Ascending aorta (tissue), 2 donors: ENCODE data around the gene GTF2A2. TPM values are rescaled to one million over a fixed set of nuclear protein-coding genes. Genes with fewer than 3 reads are reported as not detected.

Experiments
- DNase-seq, 2 donors: peaks; one replicate each; pipeline ENCODE4 v3.0.0-alpha.2; 2019; ENCODE audit warnings: low spot score in 2 of 2
- H3K27ac ChIP-seq, 2 donors: fragments of 200-600 bp; sonication (generic); one replicate each; pipeline ENCODE4 v1.5.1; 2016 to 2017; ENCODE audit warnings: mild to moderate bottlenecking in 1 of 2
- H3K27me3 ChIP-seq: fragments of 200-600 bp; sonication (generic); one replicate; pipeline ENCODE4 v1.5.1; 2017
- H3K36me3 ChIP-seq, 2 donors: fragments of 200-600 bp; sonication (generic); one replicate each; pipeline ENCODE4 v1.5.1; 2016
- H3K4me1 ChIP-seq, 2 donors: fragments of 200-600 bp; sonication (generic); one replicate each; pipeline ENCODE4 v1.5.1; 2016 to 2017; ENCODE audit warnings: mild to moderate bottlenecking in 1 of 2
- H3K4me3 ChIP-seq, 2 donors: fragments of 200-600 bp; sonication (generic); one replicate each; pipeline ENCODE4 v1.5.1; 2016 to 2017; ENCODE audit warnings: mild to moderate bottlenecking in 1 of 2
- H3K9me3 ChIP-seq, 2 donors: fragments of 200-600 bp; sonication (generic); one replicate each; pipeline ENCODE4 v1.5.1; 2016
- intact Hi-C: fragments of 100-400 bp; cut with DNase I; formaldehyde crosslinking; loops from one replicate; pipeline ENCODE4 v1.15.1; 2023
- total RNA-seq: library from RNA; depleted of rRNA; stranded (reverse); fragments of >200 nt; gene quantifications from one replicate; pipeline ENCODE4 v1.1.0, GENCODE V29; 2016
- TF ChIP-seq, protein P1 (sequence below), 3 experiments: fragments of 200-600 bp in 2 of 3; fragments of 450-650 bp in 1 of 3; sonication (generic) in 2 of 3; IDR thresholded peaks; one replicate each; pipeline ENCODE4 v1.5.1; 2016 to 2019; ENCODE audit warnings: antibody characterized with exemption in 3 of 3, mild to moderate bottlenecking in 1 of 3, moderate library complexity in 1 of 3

Gene GTF2A2
- total RNA-seq, 1 donor from 2014 or later = 1.4 TPM

GRCh38 chr15:59696332-59696731, 39.0 kb upstream of the GTF2A2 start:
- Histone ChIP-seq H3K36me3 (no peaks in the 10 kb centered on the region), H3K27me3 (no peaks in the 10 kb centered on the region), H3K27ac (no peak overlapping the region), H3K4me1 (no peaks in the 10 kb centered on the region), H3K9me3 (no peaks in the 10 kb centered on the region), H3K4me3 (no peak overlapping the region)
- intact Hi-C loops = no loop called here
- TF ChIP-seq, protein P1, sequence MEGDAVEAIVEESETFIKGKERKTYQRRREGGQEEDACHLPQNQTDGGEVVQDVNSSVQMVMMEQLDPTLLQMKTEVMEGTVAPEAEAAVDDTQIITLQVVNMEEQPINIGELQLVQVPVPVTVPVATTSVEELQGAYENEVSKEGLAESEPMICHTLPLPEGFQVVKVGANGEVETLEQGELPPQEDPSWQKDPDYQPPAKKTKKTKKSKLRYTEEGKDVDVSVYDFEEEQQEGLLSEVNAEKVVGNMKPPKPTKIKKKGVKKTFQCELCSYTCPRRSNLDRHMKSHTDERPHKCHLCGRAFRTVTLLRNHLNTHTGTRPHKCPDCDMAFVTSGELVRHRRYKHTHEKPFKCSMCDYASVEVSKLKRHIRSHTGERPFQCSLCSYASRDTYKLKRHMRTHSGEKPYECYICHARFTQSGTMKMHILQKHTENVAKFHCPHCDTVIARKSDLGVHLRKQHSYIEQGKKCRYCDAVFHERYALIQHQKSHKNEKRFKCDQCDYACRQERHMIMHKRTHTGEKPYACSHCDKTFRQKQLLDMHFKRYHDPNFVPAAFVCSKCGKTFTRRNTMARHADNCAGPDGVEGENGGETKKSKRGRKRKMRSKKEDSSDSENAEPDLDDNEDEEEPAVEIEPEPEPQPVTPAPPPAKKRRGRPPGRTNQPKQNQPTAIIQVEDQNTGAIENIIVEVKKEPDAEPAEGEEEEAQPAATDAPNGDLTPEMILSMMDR (IDR thresholded peaks at IDR 0.05) = no peak
- no peak for DNase-seq

DNA sequence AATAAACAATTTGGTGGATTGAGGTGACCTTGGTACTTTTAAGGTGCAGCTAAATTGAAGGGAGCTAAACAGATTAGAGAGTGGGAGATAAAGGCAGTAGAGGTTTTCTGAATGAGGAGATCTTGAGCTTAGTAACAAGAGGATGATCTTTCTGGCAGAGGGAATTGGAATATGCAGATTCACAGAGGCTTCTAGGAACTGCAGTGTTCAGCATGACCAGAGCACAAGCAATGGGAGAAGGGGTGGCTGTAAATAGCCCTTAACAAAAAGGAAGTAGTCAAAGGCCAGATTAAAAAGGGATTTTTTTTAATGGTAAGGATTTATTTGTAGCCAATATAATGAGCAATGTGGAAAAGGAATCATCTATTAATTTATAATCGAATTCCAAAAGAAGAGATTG, 37.5 kb upstream of the GTF2A2 start:
- peaks cover 0 to 2% of the 10 kb centered on the region in 2 donors for H3K4me1 ChIP-seq
- no peaks in the 10 kb centered on the region for H3K9me3 ChIP-seq
- no peak for DNase-seq
- H3K27me3 ChIP-seq = no peaks in the 10 kb centered on the region
- no peaks in the 10 kb centered on the region for H3K36me3 ChIP-seq
- intact Hi-C loops = no loop called here
- TF ChIP-seq, protein P1 (IDR thresholded peaks at IDR 0.05) = no peak
- H3K27ac ChIP-seq = no peak overlapping the region
- no peak overlapping the region for H3K4me3 ChIP-seq

- Histone ChIP-seq H3K36me3 (peaks cover 0 to 4% of the 10 kb centered on the region in 2 donors), H3K9me3 (no peaks in the 10 kb centered on the region), H3K27me3 (no peaks in the 10 kb centered on the region), H3K4me3 (no peak overlapping the region), H3K27ac (no peak overlapping the region), H3K4me1 (peaks cover 0 to 11% of the 10 kb centered on the region in 2 donors)
- intact Hi-C loops = loop anchor here (2.0 kb wide), 2 partner anchors 636 to 758 kb away; partner anchors contain the start of gene SLTM
- DNase-seq = peak in 1 of 2 donors; percentile 73
- TF ChIP-seq, protein P1 (IDR thresholded peaks at IDR 0.05) = peak in 2 of 3 experiments; percentile 68 to 69
These were observed 34.0 kb upstream of the GTF2A2 start for GRCh38 chr15:59691194-59691805.

GRCh38 chr15:59689626-59690236, 32.4 kb upstream of the GTF2A2 start:
- peaks cover 0 to 19% of the 10 kb centered on the region in 2 donors for H3K4me1 ChIP-seq

GRCh38 chr15:59688782-59689625, 31.7 kb upstream of the GTF2A2 start, which contains the start of gene BNIP2:
TSS of gene BNIP2 (minus strand) at chr15:59689320. CDS start at chr15:59682457, 6,863 bp downstream.
- DNase-seq = peak; percentile 97 to 100
- no peaks in the 10 kb centered on the region for H3K9me3 ChIP-seq
- intact Hi-C loops = loop anchor here (1.0 to 10.0 kb wide), 2 partner anchors 32 to 786 kb away; partner anchors contain the start of genes GTF2A2 and ICE2

More at GRCh38 chr15:59689626-59690236, 32.4 kb upstream of the GTF2A2 start:
- Histone ChIP-seq H3K36me3 (peaks cover 0 to 4% of the 10 kb centered on the region in 2 donors), H3K27me3 (no peaks in the 10 kb centered on the region), H3K9me3 (no peaks in the 10 kb centered on the region), H3K27ac (peak overlapping the region; percentile 96 to 99), H3K4me3 (peak overlapping the region; percentile 86 to 93)
- peak; percentile 74 to 94 for DNase-seq
- TF ChIP-seq, protein P1 (IDR thresholded peaks at IDR 0.05) = no peak
- intact Hi-C loops = loop anchor here (1.0 to 10.0 kb wide), 4 partner anchors 32 to 785 kb away; partner anchors contain the start of genes GTF2A2, ICE2 and SLTM

More at GRCh38 chr15:59688782-59689625, 31.7 kb upstream of the GTF2A2 start, which contains the start of gene BNIP2:
- TF ChIP-seq, protein P1 (IDR thresholded peaks at IDR 0.05) = peak in 1 of 3 experiments; percentile 2
- Histone ChIP-seq H3K4me1 (peaks cover 0 to 19% of the 10 kb centered on the region in 2 donors), H3K36me3 (peaks cover 0 to 4% of the 10 kb centered on the region in 2 donors), H3K4me3 (peak within 1 kb of the TSS; percentile 86 to 93), H3K27ac (peak within 1 kb of the TSS; percentile 96 to 99), H3K27me3 (no peaks in the 10 kb centered on the region)
